Retina (tissue), 1 donor: ENCODE measurements around the gene VPS9D1.

Experiments used
- DNase-seq: peaks from one replicate; pipeline ENCODE4 v3.0.0-alpha.2; 2016

The VPS9D1 gene

GRCh38 chr16:89732142-89732917 lies 11.6 kb upstream of the VPS9D1 start:
- DNase-seq, result no peak

GRCh38 chr16:89730610-89731234 lies 10.0 kb upstream of the VPS9D1 start:
- DNase-seq, result no peak

GRCh38 chr16:89729863-89730593 lies 9.3 kb upstream of the VPS9D1 start:
- DNase-seq, result no peak

- no peak for DNase-seq
Observed at GRCh38 chr16:89729293-89729692, 8.6 kb upstream of the VPS9D1 start.

- DNase-seq, result no peak
Observed at GRCh38 chr16:89727406-89728120, 6.9 kb upstream of the VPS9D1 start.

- no peak for DNase-seq
Observed at GRCh38 chr16:89723279-89724250, 2.9 kb upstream of the VPS9D1 start.

- DNase-seq, result no peak
Observed at GRCh38 chr16:89722392-89723278, 1.9 kb upstream of the VPS9D1 start.

GRCh38 chr16:89721546-89722391 lies 1.1 kb upstream of the VPS9D1 start:
- DNase-seq, result peak; percentile 59

- no peak for DNase-seq
Observed at GRCh38 chr16:89720551-89720812, 216 bp downstream of the VPS9D1 start.

GRCh38 chr16:89717688-89718505 lies 2.8 kb downstream of the VPS9D1 start:
- DNase-seq, result no peak

- DNase-seq, result no peak
Observed at GRCh38 chr16:89716916-89717687, 3.6 kb downstream of the VPS9D1 start.

GRCh38 chr16:89716493-89716892 lies 4.2 kb downstream of the VPS9D1 start:
- DNase-seq, result no peak

- no peak for DNase-seq
Observed at GRCh38 chr16:89712274-89712781, 8.4 kb downstream of the VPS9D1 start.

- DNase-seq, result peak; percentile 64
Observed at GRCh38 chr16:89711601-89712273, 9.0 kb downstream of the VPS9D1 start.

- DNase-seq, result no peak
Observed at GRCh38 chr16:89710709-89711564, 9.8 kb downstream of the VPS9D1 start.

- DNase-seq, result no peak
Observed at GRCh38 chr16:89709716-89710432, 10.8 kb downstream of the VPS9D1 start.
